IPS DF 6.9 (cell line): ENCODE data around the gene TRDN.

Experiments
- DNase-seq: peaks from one replicate; pipeline ENCODE4 v3.0.0-alpha.2; 2013; ENCODE audit warnings: low read depth, low spot score
- H3K27ac ChIP-seq: one replicate; pipeline ENCODE4 v1.5.1; 2013; ENCODE audit warnings: low read length, control low read depth
- H3K27me3 ChIP-seq: 2 replicates; pipeline ENCODE4 v1.6.1; 2013; ENCODE audit warnings: mild to moderate bottlenecking, low read length; ENCODE audit not compliant: control insufficient read depth, insufficient read depth
- H3K36me3 ChIP-seq: 2 replicates; pipeline ENCODE4 v1.6.1; 2013; ENCODE audit warnings: low read length; ENCODE audit not compliant: control insufficient read depth, insufficient read depth
- H3K4me1 ChIP-seq: 2 replicates; pipeline ENCODE4 v1.6.1; 2013; ENCODE audit warnings: low read length; ENCODE audit not compliant: control insufficient read depth, insufficient read depth
- H3K4me3 ChIP-seq: 2 replicates; pipeline ENCODE4 v1.5.1; 2013; ENCODE audit warnings: mild to moderate bottlenecking, low read length
- H3K9me3 ChIP-seq: 2 replicates; pipeline ENCODE4 v1.6.1; 2013; ENCODE audit warnings: low read length, inconsistent platforms; ENCODE audit not compliant: control insufficient read depth, insufficient read depth
- WGBS: extraction: QIAGEN DNeasy Blood & Tissue Kit; methylation state at CpG from one replicate; pipeline ENCODE4 v1.1.7; 2013; ENCODE audit warnings: mixed read lengths, missing lambda C conversion rate; ENCODE audit not compliant: insufficient read length, insufficient coverage; 5-methylcytosine and 5-hydroxymethylcytosine counted together

Gene TRDN, protein sequence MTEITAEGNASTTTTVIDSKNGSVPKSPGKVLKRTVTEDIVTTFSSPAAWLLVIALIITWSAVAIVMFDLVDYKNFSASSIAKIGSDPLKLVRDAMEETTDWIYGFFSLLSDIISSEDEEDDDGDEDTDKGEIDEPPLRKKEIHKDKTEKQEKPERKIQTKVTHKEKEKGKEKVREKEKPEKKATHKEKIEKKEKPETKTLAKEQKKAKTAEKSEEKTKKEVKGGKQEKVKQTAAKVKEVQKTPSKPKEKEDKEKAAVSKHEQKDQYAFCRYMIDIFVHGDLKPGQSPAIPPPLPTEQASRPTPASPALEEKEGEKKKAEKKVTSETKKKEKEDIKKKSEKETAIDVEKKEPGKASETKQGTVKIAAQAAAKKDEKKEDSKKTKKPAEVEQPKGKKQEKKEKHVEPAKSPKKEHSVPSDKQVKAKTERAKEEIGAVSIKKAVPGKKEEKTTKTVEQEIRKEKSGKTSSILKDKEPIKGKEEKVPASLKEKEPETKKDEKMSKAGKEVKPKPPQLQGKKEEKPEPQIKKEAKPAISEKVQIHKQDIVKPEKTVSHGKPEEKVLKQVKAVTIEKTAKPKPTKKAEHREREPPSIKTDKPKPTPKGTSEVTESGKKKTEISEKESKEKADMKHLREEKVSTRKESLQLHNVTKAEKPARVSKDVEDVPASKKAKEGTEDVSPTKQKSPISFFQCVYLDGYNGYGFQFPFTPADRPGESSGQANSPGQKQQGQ

DNA sequence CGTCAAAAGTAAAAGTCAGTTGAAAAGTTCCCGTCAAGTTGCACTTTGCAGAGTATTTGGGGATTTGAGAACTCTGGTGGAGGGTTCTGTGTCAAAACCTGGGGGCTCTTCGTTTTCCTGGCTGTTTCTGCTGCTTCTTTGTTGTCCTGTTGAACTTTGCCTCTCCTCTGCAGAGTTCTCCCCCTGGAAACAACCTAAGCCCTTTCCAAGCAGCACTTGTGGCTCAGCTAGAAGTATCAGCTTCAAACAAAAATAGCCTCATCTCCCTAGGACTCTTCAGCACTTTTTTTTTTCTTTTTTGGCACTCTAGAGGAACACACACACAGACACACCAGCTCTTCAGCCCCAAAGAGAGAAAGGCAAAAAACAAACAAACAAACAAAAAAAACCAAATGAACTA lies at the start of gene TRDN:
TSS of gene TRDN (minus strand) at position 169 of the 400 bp plus-strand sequence. CDS start 175 bp downstream, outside the sequence.
- no peak within 1 kb of the TSS for H3K27ac ChIP-seq
- H3K9me3 ChIP-seq: no peaks in the 10 kb centered on the region
- no peak for DNase-seq
- H3K4me1 ChIP-seq: peaks cover 3% of the 10 kb centered on the region; the same call in 1 of the 2 replicates
- WGBS: no CpG with 5 or more reads among the region's 3 CpGs
- no peaks in the 10 kb centered on the region for H3K36me3 ChIP-seq
- no peaks in the 10 kb centered on the region for H3K27me3 ChIP-seq
- no peak within 1 kb of the TSS for H3K4me3 ChIP-seq

DNA sequence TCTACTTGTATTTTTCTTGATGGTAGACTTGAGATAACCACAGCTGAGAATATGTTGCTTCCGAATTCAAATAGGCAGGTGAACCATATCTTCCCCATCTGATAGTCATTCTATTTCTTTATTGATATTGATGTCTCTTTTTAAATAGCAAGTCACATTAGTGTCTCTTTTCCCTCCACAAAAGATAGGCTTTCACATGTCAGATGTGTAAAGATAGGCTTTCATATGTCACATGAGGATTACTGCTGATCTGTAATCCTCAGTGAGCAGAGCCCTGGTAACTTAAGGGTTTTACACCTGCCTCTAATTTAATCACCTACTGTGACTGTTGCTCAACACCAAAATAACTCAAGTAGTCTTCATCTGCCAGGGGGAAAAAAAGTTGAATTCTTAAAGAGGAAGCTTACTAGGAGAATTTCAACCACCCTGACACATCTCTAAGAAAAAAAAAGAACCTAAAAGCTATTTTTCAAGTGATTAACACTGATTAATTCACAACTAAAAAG lies 45.3 kb upstream of the TRDN start:
- H3K4me1 ChIP-seq: 0 out of 2 replicates have a peak, but pooled peaks cover 2% of the 10 kb centered on the region
- no peaks in the 10 kb centered on the region for H3K27me3 ChIP-seq
- H3K9me3 ChIP-seq: no peaks in the 10 kb centered on the region
- no peak for DNase-seq
- H3K27ac ChIP-seq: no peak overlapping the region
- H3K36me3 ChIP-seq: no peaks in the 10 kb centered on the region
- H3K4me3 ChIP-seq: no peak overlapping the region
- no CpG with 5 or more reads among the region's 1 CpG for WGBS

DNA sequence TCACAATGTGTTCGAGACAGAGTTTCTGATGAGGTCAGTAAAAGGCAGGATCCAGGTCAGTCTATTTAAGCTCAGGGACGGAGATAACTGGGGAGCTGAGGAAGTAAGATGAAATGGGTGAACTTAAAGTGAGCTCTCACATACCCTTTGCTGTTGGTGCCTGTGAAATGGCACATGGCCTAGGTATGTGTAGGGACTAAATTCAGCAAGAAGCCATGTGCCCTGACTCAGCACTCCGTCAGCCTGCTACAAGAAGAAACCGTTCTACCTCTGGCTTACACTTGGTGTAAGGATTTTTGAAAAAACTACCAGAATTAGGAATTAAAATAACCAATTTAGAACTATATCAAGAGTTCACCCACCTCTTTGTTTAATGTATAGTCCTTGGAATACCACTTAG lies 41.1 kb upstream of the TRDN start:
- Histone ChIP-seq H3K9me3 (no peaks in the 10 kb centered on the region), H3K27me3 (no peaks in the 10 kb centered on the region), H3K27ac (no peak overlapping the region), H3K4me1 (0 out of 2 replicates have a peak, but pooled peaks cover 2% of the 10 kb centered on the region), H3K36me3 (no peaks in the 10 kb centered on the region), H3K4me3 (no peak overlapping the region)
- WGBS: no CpG with 5 or more reads among the region's 4 CpGs
- no peak for DNase-seq

DNA sequence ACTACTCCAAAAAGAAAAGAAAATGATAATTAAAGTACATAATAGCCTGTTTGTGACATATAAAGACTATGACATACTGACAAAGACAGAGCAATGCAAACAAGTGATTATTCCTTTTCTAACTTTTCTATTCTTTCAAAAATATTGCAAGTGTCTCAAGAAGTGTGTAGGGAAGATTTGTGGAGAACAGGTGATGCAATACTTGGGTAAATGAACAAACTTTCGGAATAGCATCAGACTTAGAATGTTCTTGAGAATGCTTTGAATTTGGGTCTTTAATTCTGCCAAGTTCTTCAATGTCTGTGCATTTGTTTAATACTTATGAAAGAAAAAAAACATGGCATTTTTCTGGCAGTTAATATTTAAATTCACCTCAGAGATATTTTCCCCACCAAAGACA lies 40.0 kb upstream of the TRDN start:
- no CpG with 5 or more reads among the region's 1 CpG for WGBS
- Histone ChIP-seq H3K4me3 (no peak overlapping the region), H3K4me1 (0 out of 2 replicates have a peak, but pooled peaks cover 2% of the 10 kb centered on the region), H3K36me3 (no peaks in the 10 kb centered on the region), H3K9me3 (no peaks in the 10 kb centered on the region), H3K27me3 (no peaks in the 10 kb centered on the region), H3K27ac (no peak overlapping the region)
- no peak for DNase-seq

DNA sequence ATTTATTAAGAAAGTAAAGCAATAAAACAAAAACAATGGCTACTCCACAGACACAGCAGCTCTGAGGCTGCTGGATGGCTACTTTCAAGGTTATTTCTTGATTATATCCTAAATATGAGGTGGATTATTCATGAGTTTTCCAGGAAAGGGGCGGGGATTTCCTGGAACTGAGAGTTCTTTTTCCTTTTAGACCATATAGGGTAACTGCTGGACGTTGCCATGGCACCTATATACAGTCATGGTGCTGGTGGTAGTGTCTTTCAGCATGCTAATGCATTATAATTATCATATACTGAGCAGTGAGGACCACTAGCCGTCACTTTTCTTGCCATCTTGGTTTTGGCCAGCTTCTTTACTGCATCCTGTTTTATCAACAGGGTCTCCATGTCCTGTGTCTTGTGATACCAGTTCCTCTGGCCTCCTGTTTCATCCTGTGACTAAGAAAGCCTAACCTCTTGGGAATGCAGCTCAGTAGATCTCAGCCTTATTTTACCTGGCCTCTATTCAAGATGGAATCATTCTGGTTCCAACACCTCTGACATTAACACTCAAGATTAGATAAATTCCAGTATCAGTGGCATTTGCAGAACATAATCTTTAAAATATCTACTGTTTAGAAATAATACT lies 32.3 kb upstream of the TRDN start:
- DNase-seq: no peak
- no peaks in the 10 kb centered on the region for H3K36me3 ChIP-seq
- no CpG with 5 or more reads among the region's 3 CpGs for WGBS

DNA sequence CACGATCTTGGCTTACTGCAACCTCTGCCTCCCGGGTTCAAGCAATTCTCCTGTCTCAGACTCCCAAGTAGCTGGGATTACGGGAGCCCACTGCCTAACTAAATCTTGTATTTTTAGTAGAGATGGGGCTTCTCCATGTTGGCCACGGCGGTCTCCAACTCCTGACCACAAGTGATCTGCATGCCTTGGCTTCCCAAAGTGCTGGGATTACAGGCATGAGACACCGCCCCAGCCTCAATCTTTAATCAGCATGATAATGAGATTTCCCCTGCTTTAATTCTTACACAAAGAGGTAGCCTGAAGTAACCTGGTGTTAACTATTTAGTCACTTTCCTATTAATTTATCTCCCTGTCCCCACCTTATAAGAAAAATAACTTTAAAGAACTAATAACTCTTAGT lies 31.3 kb upstream of the TRDN start:
- Histone ChIP-seq H3K27ac (no peak overlapping the region), H3K36me3 (no peaks in the 10 kb centered on the region), H3K9me3 (no peaks in the 10 kb centered on the region), H3K27me3 (no peaks in the 10 kb centered on the region), H3K4me1 (peaks cover 2% of the 10 kb centered on the region; the same call in 1 of the 2 replicates), H3K4me3 (no peak overlapping the region)
- DNase-seq: no peak
- WGBS: no CpG with 5 or more reads among the region's 6 CpGs

More for the DNA sequence above, 32.3 kb upstream of the TRDN start:
- Histone ChIP-seq H3K27ac (no peak overlapping the region), H3K4me1 (no peaks in the 10 kb centered on the region), H3K27me3 (no peaks in the 10 kb centered on the region), H3K4me3 (no peak overlapping the region), H3K9me3 (no peaks in the 10 kb centered on the region)

DNA sequence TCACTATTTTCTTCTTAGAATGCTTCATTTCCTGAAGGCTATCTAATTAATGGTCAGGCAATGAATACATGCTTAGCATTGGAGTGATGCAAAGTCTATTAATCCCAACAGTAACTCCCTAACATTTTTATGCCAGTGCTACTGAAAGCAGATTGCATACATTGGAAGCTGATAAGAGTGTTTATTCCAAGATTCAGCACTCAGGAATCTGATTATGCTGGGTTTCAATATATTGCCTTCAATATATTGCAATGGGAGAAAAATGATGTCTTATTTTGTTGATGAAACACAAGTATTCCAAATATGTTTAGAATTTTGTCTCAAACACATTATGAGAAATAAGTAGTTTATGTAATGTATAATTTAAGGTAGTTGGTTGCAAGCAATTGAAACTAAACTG lies 26.7 kb upstream of the TRDN start:
- no peaks in the 10 kb centered on the region for H3K27me3 ChIP-seq
- H3K4me1 ChIP-seq: peaks cover 2% of the 10 kb centered on the region; the same call in 1 of the 2 replicates
- H3K9me3 ChIP-seq: no peaks in the 10 kb centered on the region
- H3K27ac ChIP-seq: no peak overlapping the region
- H3K36me3 ChIP-seq: no peaks in the 10 kb centered on the region
- DNase-seq: no peak
- no peak overlapping the region for H3K4me3 ChIP-seq

DNA sequence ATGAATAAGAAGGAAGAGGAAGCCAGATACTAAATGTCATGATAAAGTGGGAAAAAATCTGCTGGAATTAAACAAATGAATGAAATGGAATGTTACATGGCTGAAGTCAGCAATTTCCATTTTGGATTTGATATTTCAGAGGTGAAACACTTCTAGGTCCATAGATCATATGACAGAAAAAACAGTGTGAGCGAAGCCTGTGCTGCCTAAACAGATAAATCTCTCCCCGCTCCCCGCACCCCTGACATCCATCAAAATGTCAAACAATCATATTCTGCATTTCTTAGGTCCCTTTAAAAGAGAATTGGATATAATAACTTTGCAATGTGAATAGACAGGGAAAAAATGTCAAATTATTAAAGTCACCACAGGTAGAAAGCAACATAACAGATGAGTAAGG lies 26.0 kb upstream of the TRDN start:
- Histone ChIP-seq H3K4me3 (no peak overlapping the region), H3K9me3 (no peaks in the 10 kb centered on the region), H3K4me1 (peaks cover 2% of the 10 kb centered on the region; the same call in 1 of the 2 replicates), H3K27ac (no peak overlapping the region), H3K36me3 (no peaks in the 10 kb centered on the region), H3K27me3 (no peaks in the 10 kb centered on the region)
- no CpG with 5 or more reads among the region's 3 CpGs for WGBS
- DNase-seq: no peak

DNA sequence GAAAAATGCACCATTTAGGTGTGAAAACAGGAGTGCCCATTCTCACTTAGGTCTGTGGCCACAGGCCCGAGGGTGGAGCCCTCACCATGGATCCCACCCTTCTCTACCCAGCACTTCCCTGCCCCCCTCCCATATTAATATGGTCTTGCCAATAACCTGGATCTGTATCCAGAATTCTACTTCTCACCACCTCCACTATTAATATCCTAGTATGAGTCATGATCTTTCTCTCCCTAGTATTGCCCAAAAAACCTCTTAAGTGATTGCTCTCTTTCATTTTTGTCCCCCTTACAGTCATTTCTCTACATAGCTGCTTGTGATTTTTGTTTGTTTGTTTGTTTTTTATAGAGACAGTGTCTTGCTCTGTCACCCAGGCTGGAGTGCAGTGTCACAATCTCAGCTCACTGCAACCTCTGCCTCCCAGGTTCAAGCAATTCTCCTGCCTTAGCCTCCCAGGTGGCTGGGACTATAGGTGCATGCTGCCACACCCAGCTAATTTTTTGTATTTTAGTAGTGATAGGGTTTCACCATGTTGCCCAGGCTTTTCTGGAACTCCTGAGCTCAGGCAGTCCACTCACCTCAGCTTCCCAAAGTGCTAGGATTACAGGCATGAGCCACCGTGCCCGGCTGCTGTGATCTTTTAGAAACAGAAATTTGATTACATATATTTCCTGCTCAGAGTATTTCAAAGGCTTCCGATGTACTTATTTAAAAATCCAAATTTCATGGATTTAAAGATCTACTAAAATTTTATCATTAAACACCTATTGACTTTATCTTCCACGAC lies 24.5 kb upstream of the TRDN start:
- Histone ChIP-seq H3K9me3 (no peaks in the 10 kb centered on the region), H3K27ac (no peak overlapping the region), H3K27me3 (no peaks in the 10 kb centered on the region), H3K4me3 (no peak overlapping the region), H3K36me3 (no peaks in the 10 kb centered on the region), H3K4me1 (peaks cover 2% of the 10 kb centered on the region; the same call in 1 of the 2 replicates)
- 100% methylated on average over 1 of the region's 5 CpGs for WGBS
- no peak for DNase-seq
